GM12878 (cell line): Measurements from ENCODE around the gene SYNGR2. TPM values are rescaled to one million over a fixed set of nuclear protein-coding genes. Genes with fewer than 3 reads are reported as not detected.

Experiments used
- ATAC-seq: fragments of 200-7000 bp; cut with Tn5 transposase; 3 replicates; pipeline ENCODE4 v1.9.1; 2020; ENCODE audit warnings: mild to moderate bottlenecking, moderate library complexity
- BruUV-seq: library from RNA; stranded (reverse); fragments of 400-500 nt; replicated peaks from 2 replicates; lab custom pipeline; 2021; lab: Mats Ljungman, UMichigan
- CTCF ChIA-PET: fragments of 300-600 bp; sonication (Branson Sonifier 250); formaldehyde crosslinking; extraction: SDS; loops from one replicate; lab custom pipeline; 2021; ENCODE audit warnings: inconsistent platforms; lab: Yijun Ruan, JAX
- POLR2A ChIA-PET: fragments of 350-600 bp; formaldehyde crosslinking; extraction: SDS; loops from one replicate; lab custom pipeline; 2021; ENCODE audit warnings: inconsistent platforms; lab: Charles Lee
- RAD21 ChIA-PET: fragments of 300-600 bp; sonication (Branson Sonifier 250); formaldehyde crosslinking; loops from one replicate; lab custom pipeline; 2023; ENCODE audit warnings: antibody characterized with exemption; ENCODE audit not compliant: unreplicated experiment; lab: Charles Lee
- SMC1A ChIA-PET: fragments of 300-600 bp; sonication (Branson Sonifier 250); formaldehyde crosslinking; loops from one replicate; lab custom pipeline; 2023; ENCODE audit not compliant: unreplicated experiment, uncharacterized antibody; lab: Charles Lee
- DNase-seq: peaks from one replicate; pipeline ENCODE4 v3.0.0-alpha.2; 2011; ENCODE audit warnings: low read depth, low spot score
- FAIRE-seq: peaks from 3 replicates; lab custom pipeline; 2011; peaks lifted over from hg19 to GRCh38; lab: Jason Lieb, UNC
- H2AFZ ChIP-seq: 2 replicates; pipeline ENCODE4 v1.6.0; 2011; ENCODE audit warnings: low read depth, low read length, control low read depth; ENCODE audit not compliant: control insufficient read depth
- H3K27ac ChIP-seq: 2 replicates; pipeline ENCODE4 v1.5.1; 2011; ENCODE audit warnings: control low read depth; ENCODE audit not compliant: control insufficient read depth, insufficient read depth
- H3K27me3 ChIP-seq, 2 experiments: replicated peaks in 1 of 2; 2 replicates each; pipeline versions ENCODE4 v1.6.0 to v1.6.1; 2011; ENCODE audit warnings: low read length in 1 of 2; ENCODE audit not compliant: control insufficient read depth in 2 of 2, insufficient read depth in 2 of 2
- H3K36me3 ChIP-seq, 2 experiments: 2 replicates each; pipeline ENCODE4 v1.5.1; 2011; ENCODE audit warnings: low read length in 1 of 2; ENCODE audit not compliant: control insufficient read depth in 2 of 2, insufficient read depth in 2 of 2
- H3K4me1 ChIP-seq: 2 replicates; pipeline ENCODE4 v1.6.1; 2011; ENCODE audit warnings: mild to moderate bottlenecking, low read length, moderate library complexity, mixed read lengths; ENCODE audit not compliant: control insufficient read depth, insufficient read depth
- H3K4me2 ChIP-seq: 2 replicates; pipeline ENCODE4 v1.6.0; 2011; ENCODE audit warnings: control low read depth; ENCODE audit not compliant: control insufficient read depth, insufficient read depth
- H3K4me3 ChIP-seq: fragments of 200-600 bp; sonication (generic); 2 replicates; pipeline ENCODE4 v1.5.1; 2016
- H3K79me2 ChIP-seq: 2 replicates; pipeline ENCODE4 v1.6.0; 2011; ENCODE audit warnings: low read length; ENCODE audit not compliant: control insufficient read depth, insufficient read depth
- H3K9ac ChIP-seq: 2 replicates; pipeline ENCODE4 v1.8.0; 2011; ENCODE audit warnings: low read length, control low read depth, mixed read lengths; ENCODE audit not compliant: control insufficient read depth, insufficient read depth
- H3K9me3 ChIP-seq: replicated peaks from 3 replicates; pipeline ENCODE4 v1.5.1; 2011; ENCODE audit warnings: mild to moderate bottlenecking, low read length; ENCODE audit not compliant: control insufficient read depth, insufficient read depth
- H4K20me1 ChIP-seq: 2 replicates; pipeline ENCODE4 v1.6.0; 2011; ENCODE audit not compliant: control insufficient read depth, insufficient read depth
- EGR1 ChIP-seq, 2 experiments: IDR thresholded peaks; 1 replicate in 1 of 2; 2 replicates in 1 of 2; pipeline ENCODE4 v1.6.1; 2011 to 2012; ENCODE audit warnings: low read depth in 2 of 2, low read length in 2 of 2, borderline replicate concordance in 1 of 2, mild to moderate bottlenecking in 1 of 2, moderate library complexity in 1 of 2
- FOS ChIP-seq: IDR thresholded peaks from 3 replicates; pipeline ENCODE4 v1.6.1; 2011; ENCODE audit warnings: borderline replicate concordance; ENCODE audit not compliant: insufficient read length; ENCODE audit errors: extremely low read depth
- KAT2A ChIP-seq: conservative IDR thresholded peaks from 2 replicates; pipeline ENCODE4 v1.6.1; 2011; ENCODE audit warnings: low read depth, low read length; ENCODE audit not compliant: control insufficient read depth
- MEF2A ChIP-seq: IDR thresholded peaks from 2 replicates; pipeline ENCODE4 v1.6.1; 2011; ENCODE audit warnings: low read depth, mild to moderate bottlenecking, low read length, moderate library complexity; ENCODE audit not compliant: insufficient read depth
- MXI1 ChIP-seq: fragments of 150-350 bp; IDR thresholded peaks from 2 replicates; pipeline ENCODE4 v1.6.1; 2011; ENCODE audit warnings: low read depth, mild to moderate bottlenecking, inconsistent platforms, low read length, improper control_type of control experiment
- NFYA ChIP-seq: IDR thresholded peaks from 2 replicates; pipeline ENCODE4 v1.6.1; 2011; ENCODE audit warnings: low read depth, mild to moderate bottlenecking, low read length, improper control_type of control experiment, borderline replicate concordance
- RFX5 ChIP-seq: IDR thresholded peaks from 2 replicates; pipeline ENCODE4 v1.6.1; 2011; ENCODE audit warnings: low read depth, low read length, improper control_type of control experiment
- TARDBP ChIP-seq: IDR thresholded peaks from 2 replicates; pipeline ENCODE4 v1.6.1; 2016; ENCODE audit warnings: borderline replicate concordance
- ZBED1 ChIP-seq: IDR thresholded peaks from 2 replicates; pipeline ENCODE4 v1.6.1; 2016; ENCODE audit warnings: borderline replicate concordance
- WGBS: methylation state at CpG from one replicate; pipeline ENCODE4 v1.1.6; 2016; ENCODE audit warnings: low lambda C conversion rate; ENCODE audit not compliant: insufficient replicate concordance, insufficient coverage; ENCODE audit errors: missing lambda C conversion rate; 5-methylcytosine and 5-hydroxymethylcytosine counted together
- in situ Hi-C: fragments of 300-500 bp; cut with MboI; formaldehyde crosslinking; loops from 9 replicates; pipeline ENCODE4 v1.14.3; 2018; ENCODE audit warnings: mixed read lengths
- intact Hi-C: fragments of 100-400 bp; cut with micrococcal nuclease; formaldehyde crosslinking; loops from one replicate; pipeline ENCODE4 v1.14.2; 2022; ENCODE audit not compliant: unreplicated experiment
- polyA plus RNA-seq, 11 experiments: library from polyadenylated mRNA; depleted of rRNA in 4 of 11; unstranded in 6 of 11; stranded (reverse) in 5 of 11; fragments of >200 nt; fragmentation: Nextera tagmentation in 4 of 11; fragmentation: Illumina TruSeq in 1 of 11; extraction: Ambion mirVana in 4 of 11; extraction: Trizol in 1 of 11; gene quantifications; 1 replicate in 1 of 11; 2 replicates in 10 of 11; pipeline versions ENCODE4 v1.2.1 to v1.2.3, GENCODE V29; 2011 to 2016; ENCODE audit warnings: inconsistent platforms in 2 of 11, missing spikeins in 2 of 11, low read depth in 1 of 11
- total RNA-seq, 4 experiments: library from RNA; depleted of rRNA in 3 of 4; stranded (reverse); fragments of >200 nt in 3 of 4; fragmentation: Illumina TruSeq in 1 of 4; extraction: Trizol in 1 of 4; gene quantifications; 2 replicates each; pipeline versions ENCODE4 v1.2.1 to v1.2.3, GENCODE V29; 2013 to 2021
- TF ChIP-seq, protein P1 (sequence below): fragments of 150-350 bp; IDR thresholded peaks from 2 replicates; pipeline ENCODE4 v1.6.1; 2016; ENCODE audit warnings: low read depth, low read length
- TF ChIP-seq, protein P2 (sequence below): IDR thresholded peaks from 2 replicates; pipeline ENCODE4 v1.6.1; 2011; ENCODE audit warnings: mild to moderate bottlenecking, low read depth, low read length, moderate library complexity; ENCODE audit not compliant: insufficient replicate concordance
- TF ChIP-seq, protein P3 (sequence below): IDR thresholded peaks from 2 replicates; pipeline ENCODE4 v1.6.1; 2012; ENCODE audit warnings: improper control_type of control experiment, low read depth, low read length; ENCODE audit not compliant: insufficient replicate concordance

Gene SYNGR2
- total and polyA plus RNA-seq, 10 of the 15 experiments (the other 5 are each of a cell fraction or from before 2014, with no cell fraction given): 4.4 to 529 (median 261) TPM

GRCh38 chr17:78180508-78180907 lies 12.1 kb downstream of the SYNGR2 start:
- 63% methylated on average over 2 of the region's 2 CpGs for WGBS
- FAIRE-seq (no peak), ATAC-seq (no peak), DNase-seq (no peak)
- BruUV-seq: no TSS peak
- CTCF ChIA-PET: interaction anchor here (1.0 to 1.3 kb wide), 4 partner anchors 60 to 164 kb away, joined by 3 to 4 read pairs (median 4); no protein-coding TSS in a partner anchor
- Histone ChIP-seq H3K9me3 (no peaks in the 10 kb centered on the region), H2AFZ (no peak overlapping the region), H3K4me1 (peaks cover 28% of the 10 kb centered on the region), H3K79me2 (peaks cover 3% of the 10 kb centered on the region; the same call in 1 of the 2 replicates), H3K4me2 (peak overlapping the region; percentile 7; the same call in 1 of the 2 replicates), H3K36me3 (peaks cover 10 to 11% of the 10 kb centered on the region in 2 experiments; a peak in 3 of 4 replicates), H3K9ac (no peak overlapping the region), H4K20me1 (no peaks in the 10 kb centered on the region), H3K27ac (no peak overlapping the region), H3K4me3 (no peak overlapping the region), H3K27me3 (no peaks in the 10 kb centered on the region)
- in situ Hi-C loops: no loop called here
- POLR2A ChIA-PET: interaction anchor here (0.6 to 1.3 kb wide), 4 partner anchors 23 to 54 kb away, joined by 4 to 6 read pairs (median 4); no protein-coding TSS in a partner anchor
- TF ChIP-seq, protein P1, sequence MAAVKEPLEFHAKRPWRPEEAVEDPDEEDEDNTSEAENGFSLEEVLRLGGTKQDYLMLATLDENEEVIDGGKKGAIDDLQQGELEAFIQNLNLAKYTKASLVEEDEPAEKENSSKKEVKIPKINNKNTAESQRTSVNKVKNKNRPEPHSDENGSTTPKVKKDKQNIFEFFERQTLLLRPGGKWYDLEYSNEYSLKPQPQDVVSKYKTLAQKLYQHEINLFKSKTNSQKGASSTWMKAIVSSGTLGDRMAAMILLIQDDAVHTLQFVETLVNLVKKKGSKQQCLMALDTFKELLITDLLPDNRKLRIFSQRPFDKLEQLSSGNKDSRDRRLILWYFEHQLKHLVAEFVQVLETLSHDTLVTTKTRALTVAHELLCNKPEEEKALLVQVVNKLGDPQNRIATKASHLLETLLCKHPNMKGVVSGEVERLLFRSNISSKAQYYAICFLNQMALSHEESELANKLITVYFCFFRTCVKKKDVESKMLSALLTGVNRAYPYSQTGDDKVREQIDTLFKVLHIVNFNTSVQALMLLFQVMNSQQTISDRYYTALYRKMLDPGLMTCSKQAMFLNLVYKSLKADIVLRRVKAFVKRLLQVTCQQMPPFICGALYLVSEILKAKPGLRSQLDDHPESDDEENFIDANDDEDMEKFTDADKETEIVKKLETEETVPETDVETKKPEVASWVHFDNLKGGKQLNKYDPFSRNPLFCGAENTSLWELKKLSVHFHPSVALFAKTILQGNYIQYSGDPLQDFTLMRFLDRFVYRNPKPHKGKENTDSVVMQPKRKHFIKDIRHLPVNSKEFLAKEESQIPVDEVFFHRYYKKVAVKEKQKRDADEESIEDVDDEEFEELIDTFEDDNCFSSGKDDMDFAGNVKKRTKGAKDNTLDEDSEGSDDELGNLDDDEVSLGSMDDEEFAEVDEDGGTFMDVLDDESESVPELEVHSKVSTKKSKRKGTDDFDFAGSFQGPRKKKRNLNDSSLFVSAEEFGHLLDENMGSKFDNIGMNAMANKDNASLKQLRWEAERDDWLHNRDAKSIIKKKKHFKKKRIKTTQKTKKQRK: no peak
- TF ChIP-seq NFYA (no peak), RFX5 (no peak), EGR1 (IDR thresholded peaks at IDR 0.05; ENCODE audit: borderline replicate concordance in 1 of 2, low read depth in 2 of 2, low read length in 2 of 2) (no peak), FOS (no peak), KAT2A (no peak), MEF2A (no peak), MXI1 (no peak), TARDBP (no peak), ZBED1 (no peak)
- TF ChIP-seq, protein P2, sequence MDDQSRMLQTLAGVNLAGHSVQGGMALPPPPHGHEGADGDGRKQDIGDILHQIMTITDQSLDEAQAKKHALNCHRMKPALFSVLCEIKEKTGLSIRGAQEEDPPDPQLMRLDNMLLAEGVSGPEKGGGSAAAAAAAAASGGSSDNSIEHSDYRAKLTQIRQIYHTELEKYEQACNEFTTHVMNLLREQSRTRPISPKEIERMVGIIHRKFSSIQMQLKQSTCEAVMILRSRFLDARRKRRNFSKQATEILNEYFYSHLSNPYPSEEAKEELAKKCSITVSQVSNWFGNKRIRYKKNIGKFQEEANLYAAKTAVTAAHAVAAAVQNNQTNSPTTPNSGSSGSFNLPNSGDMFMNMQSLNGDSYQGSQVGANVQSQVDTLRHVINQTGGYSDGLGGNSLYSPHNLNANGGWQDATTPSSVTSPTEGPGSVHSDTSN: no peak
- TF ChIP-seq, protein P3, sequence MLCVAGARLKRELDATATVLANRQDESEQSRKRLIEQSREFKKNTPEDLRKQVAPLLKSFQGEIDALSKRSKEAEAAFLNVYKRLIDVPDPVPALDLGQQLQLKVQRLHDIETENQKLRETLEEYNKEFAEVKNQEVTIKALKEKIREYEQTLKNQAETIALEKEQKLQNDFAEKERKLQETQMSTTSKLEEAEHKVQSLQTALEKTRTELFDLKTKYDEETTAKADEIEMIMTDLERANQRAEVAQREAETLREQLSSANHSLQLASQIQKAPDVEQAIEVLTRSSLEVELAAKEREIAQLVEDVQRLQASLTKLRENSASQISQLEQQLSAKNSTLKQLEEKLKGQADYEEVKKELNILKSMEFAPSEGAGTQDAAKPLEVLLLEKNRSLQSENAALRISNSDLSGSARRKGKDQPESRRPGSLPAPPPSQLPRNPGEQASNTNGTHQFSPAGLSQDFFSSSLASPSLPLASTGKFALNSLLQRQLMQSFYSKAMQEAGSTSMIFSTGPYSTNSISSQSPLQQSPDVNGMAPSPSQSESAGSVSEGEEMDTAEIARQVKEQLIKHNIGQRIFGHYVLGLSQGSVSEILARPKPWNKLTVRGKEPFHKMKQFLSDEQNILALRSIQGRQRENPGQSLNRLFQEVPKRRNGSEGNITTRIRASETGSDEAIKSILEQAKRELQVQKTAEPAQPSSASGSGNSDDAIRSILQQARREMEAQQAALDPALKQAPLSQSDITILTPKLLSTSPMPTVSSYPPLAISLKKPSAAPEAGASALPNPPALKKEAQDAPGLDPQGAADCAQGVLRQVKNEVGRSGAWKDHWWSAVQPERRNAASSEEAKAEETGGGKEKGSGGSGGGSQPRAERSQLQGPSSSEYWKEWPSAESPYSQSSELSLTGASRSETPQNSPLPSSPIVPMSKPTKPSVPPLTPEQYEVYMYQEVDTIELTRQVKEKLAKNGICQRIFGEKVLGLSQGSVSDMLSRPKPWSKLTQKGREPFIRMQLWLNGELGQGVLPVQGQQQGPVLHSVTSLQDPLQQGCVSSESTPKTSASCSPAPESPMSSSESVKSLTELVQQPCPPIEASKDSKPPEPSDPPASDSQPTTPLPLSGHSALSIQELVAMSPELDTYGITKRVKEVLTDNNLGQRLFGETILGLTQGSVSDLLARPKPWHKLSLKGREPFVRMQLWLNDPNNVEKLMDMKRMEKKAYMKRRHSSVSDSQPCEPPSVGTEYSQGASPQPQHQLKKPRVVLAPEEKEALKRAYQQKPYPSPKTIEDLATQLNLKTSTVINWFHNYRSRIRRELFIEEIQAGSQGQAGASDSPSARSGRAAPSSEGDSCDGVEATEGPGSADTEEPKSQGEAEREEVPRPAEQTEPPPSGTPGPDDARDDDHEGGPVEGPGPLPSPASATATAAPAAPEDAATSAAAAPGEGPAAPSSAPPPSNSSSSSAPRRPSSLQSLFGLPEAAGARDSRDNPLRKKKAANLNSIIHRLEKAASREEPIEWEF: no peak
- intact Hi-C loops: no loop called here
- RAD21 ChIA-PET: interaction anchor here (1.0 to 1.7 kb wide), 3 partner anchors 8 to 161 kb away, joined by 3 to 4 read pairs (median 3); no protein-coding TSS in a partner anchor
- SMC1A ChIA-PET: interaction anchor here (1.0 to 1.5 kb wide), 2 partner anchors 26 to 34 kb away, joined by 3 to 4 read pairs; no protein-coding TSS in a partner anchor
